Stimulated activated naive CD8-positive, alpha-beta T cell treated with anti-CD3 and anti-CD28 coated beads, Interleukin-15, Interleukin-2, amounts not matched to agents 100 ng/mL and 50 ng/mL, for 24 hours (primary cell): ENCODE data around the gene INSIG1.

Experiments
- H3K27ac Mint-ChIP-seq: one replicate; pipeline ENCODE4 v1.8.0; 2021; ENCODE audit warnings: mild to moderate bottlenecking, mixed read lengths
- H3K27me3 Mint-ChIP-seq: one replicate; pipeline ENCODE4 v1.8.0; 2021; ENCODE audit warnings: mixed read lengths
- H3K36me3 Mint-ChIP-seq: one replicate; pipeline ENCODE4 v1.8.0; 2021; ENCODE audit warnings: low read depth, mixed read lengths
- H3K4me1 Mint-ChIP-seq: one replicate; pipeline ENCODE4 v1.8.0; 2021; ENCODE audit warnings: low read depth, mixed read lengths
- H3K4me3 Mint-ChIP-seq: one replicate; pipeline ENCODE4 v1.8.0; 2021; ENCODE audit warnings: mild to moderate bottlenecking, mixed read lengths
- H3K9me3 Mint-ChIP-seq: one replicate; pipeline ENCODE4 v1.8.0; 2021; ENCODE audit warnings: mixed read lengths

Gene INSIG1

DNA sequence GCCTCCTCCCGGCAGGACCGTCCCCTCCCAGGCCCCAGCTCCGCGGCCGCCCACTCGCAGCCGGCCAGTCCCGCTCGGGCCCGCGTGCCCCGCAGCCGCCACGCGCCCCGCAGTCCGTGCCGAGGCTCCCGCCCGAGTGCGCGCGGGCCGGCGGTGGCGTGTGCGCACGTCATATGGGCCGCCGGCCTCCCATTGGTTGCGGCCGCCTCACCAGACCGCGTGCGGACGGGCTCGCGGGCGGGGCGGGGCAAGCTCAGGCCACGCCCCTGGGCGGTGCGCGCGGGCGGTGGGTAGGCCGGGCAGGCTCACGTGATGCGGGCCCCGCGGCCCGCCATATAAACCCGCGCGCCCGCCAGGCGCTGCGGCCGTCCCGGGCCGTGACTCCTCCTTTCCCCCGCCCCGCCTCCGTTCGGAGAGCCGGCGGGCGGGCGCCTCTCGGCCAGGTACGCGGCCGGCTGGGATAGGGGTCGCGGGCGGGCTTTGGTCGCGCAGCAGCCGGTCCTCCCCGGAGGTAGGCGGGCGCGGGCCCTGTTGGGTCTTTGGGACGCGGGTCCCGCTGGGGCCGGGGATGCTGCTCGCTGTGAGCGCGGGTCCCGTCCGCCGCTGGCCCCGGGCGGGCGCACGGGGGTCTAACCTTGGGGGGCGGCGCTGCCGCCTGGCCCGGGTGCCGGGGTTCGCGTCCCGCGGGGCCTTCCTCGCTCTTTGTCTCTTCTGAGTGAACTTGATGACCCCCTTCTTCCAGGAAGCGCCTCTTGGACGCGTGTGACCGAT, at the start of gene INSIG1:
INSIG1 (plus strand) TSS at position 362 of the 771 bp plus-strand sequence; CDS start at position 770, 408 bp downstream.
- Mint-ChIP-seq H3K36me3 (peaks cover 28% of the 10 kb centered on the region), H3K4me1 (peaks cover 45% of the 10 kb centered on the region)

DNA sequence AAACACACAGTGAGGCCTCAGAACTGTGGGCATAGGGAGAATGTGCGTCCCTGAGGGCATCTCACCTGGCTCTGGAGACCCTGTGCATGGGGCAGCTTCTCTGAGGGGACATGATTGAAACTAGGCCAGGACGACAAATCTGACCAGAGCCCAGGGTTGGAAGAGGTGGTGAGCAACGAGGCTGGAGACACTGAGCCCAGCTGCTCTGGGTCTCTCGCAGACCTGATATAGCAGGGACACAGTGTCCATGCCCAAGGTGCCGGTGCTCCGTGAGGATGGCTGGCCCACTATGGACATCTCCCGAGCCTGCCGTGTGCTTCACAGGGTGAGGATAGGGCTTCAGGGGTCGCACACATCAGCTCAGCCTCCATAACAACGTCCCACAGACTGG, 49.3 kb upstream of the INSIG1 start:
- Mint-ChIP-seq H3K4me1 (no peaks in the 10 kb centered on the region), H3K4me3 (no peak overlapping the region), H3K27ac (no peak overlapping the region), H3K27me3 (no peaks in the 10 kb centered on the region), H3K9me3 (no peaks in the 10 kb centered on the region), H3K36me3 (no peaks in the 10 kb centered on the region)

More for the DNA sequence above, at the start of gene INSIG1:
- H3K27ac Mint-ChIP-seq, result peak within 1 kb of the TSS; percentile 92
- peaks cover 7% of the 10 kb centered on the region for H3K9me3 Mint-ChIP-seq
- H3K27me3 Mint-ChIP-seq, result no peaks in the 10 kb centered on the region
- H3K4me3 Mint-ChIP-seq, result peak within 1 kb of the TSS; percentile 93

DNA sequence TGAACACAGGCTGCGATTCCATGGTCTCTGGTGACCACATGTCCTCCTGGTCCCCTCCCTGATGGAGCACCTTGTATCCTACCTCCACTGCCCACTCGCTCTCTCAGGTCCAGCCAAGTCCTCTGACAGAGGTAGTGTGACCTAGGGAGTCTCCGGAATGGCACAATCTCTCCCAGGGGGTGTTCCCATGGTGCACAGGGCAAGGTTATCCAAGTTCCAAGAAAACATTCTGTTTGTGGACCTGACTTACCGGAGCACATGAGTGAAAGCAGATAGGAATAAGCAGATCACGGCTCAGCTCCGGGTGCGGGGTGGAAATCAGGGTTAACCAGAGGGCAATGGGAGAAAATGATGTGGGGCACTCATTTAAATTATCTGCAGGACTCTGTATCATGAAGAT, 45.8 kb upstream of the INSIG1 start:
- no peaks in the 10 kb centered on the region for H3K36me3 Mint-ChIP-seq
- no peak overlapping the region for H3K27ac Mint-ChIP-seq
- H3K4me1 Mint-ChIP-seq, result no peaks in the 10 kb centered on the region
- no peak overlapping the region for H3K4me3 Mint-ChIP-seq
- peaks cover 9% of the 10 kb centered on the region for H3K27me3 Mint-ChIP-seq
- no peaks in the 10 kb centered on the region for H3K9me3 Mint-ChIP-seq

DNA sequence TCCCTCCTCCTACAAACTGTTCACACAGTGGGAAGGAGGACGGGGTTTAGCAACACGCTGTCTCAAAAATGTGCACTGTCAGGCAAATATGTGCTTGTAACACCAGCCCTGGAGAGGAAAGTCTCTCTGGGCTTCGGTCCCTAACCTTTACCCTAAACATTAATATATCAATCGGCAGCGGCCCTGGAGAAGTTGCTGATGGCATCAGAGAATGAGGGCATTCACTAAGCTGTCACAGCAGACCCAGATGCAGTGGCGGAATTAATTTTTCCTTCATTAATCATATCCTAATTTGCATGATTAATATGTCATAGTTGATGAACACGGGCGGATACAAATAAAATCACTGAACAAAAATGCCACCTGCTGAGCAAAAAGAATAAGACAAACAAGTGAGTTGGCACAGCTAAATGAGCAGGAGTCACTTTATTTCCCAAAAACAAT, 45.2 kb upstream of the INSIG1 start:
- no peaks in the 10 kb centered on the region for H3K36me3 Mint-ChIP-seq
- no peaks in the 10 kb centered on the region for H3K9me3 Mint-ChIP-seq
- H3K4me1 Mint-ChIP-seq, result no peaks in the 10 kb centered on the region
- H3K27me3 Mint-ChIP-seq, result peaks cover 9% of the 10 kb centered on the region
- H3K4me3 Mint-ChIP-seq, result no peak overlapping the region
- no peak overlapping the region for H3K27ac Mint-ChIP-seq

DNA sequence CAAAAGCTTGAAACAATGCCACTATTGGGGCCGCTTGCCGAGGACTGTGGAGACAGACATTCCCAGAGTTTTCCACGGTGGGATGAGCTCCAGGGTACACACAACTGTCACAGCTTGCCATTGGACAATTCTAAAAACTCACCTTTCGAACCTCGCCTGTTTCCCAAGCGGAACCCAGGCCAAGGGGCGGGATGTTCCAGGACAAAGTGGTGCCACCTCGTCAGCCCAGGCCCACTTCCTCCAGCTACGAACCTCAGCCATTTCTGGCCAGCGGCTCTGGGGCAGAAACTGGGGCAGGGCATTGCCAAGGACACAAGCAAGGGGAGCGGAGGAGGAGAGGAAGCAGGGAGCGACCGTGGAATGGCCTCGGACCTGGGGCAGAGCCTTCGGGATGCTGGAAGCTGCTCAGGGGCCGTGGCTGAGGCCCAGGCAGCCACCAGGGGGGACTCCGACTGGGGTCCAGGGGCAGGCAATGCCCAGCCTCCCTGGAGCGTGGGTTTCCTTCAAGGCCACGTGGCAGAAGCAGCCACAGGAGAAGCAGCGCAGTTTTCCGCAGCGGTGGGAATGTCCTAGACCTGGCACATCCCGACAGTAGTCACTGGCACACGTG, 44.7 kb upstream of the INSIG1 start:
- Mint-ChIP-seq H3K27me3 (peaks cover 9% of the 10 kb centered on the region), H3K27ac (no peak overlapping the region), H3K9me3 (no peaks in the 10 kb centered on the region), H3K36me3 (no peaks in the 10 kb centered on the region), H3K4me3 (no peak overlapping the region), H3K4me1 (no peaks in the 10 kb centered on the region)

DNA sequence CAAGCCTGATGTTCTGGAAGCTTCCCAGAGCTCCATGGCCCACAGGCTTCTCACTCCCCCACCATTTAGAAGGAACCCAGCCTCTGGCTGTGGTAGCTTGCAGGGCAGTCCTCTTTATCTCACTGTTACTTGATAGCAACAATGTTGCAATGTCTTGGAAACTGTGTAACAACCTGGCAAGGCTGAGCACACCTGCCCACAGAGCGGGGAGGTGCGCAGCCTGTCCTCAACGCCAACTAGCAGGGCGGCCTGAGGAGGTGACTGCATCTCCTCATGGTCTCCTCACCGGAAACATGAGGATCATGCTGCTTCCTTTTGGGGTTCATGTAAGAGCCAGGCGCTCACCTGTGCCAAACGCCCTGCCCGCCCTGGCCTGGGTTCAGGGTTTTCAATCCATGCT, 43.7 kb upstream of the INSIG1 start:
- Mint-ChIP-seq H3K27ac (no peak overlapping the region), H3K4me3 (no peak overlapping the region), H3K9me3 (no peaks in the 10 kb centered on the region), H3K27me3 (peaks cover 9% of the 10 kb centered on the region), H3K4me1 (no peaks in the 10 kb centered on the region), H3K36me3 (no peaks in the 10 kb centered on the region)

DNA sequence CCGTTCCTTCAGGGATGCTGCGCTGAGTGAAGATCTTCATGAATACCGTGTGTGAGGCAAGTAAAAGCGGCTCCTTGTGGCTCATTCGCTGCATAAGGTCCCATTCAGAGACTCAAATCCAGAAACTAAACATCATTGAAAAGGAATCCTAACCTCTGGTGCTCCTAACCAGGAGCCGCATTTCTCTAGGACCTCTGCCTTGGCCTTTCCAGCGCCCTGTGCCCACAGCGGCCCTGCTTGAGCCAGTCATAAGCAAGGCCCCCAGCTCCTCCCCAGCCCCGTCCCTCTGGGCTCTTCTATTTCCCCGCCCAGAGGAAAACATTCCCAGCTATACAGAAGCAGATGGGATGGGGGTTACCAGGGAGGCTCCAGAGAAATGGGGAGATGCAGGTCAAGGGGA, 42.6 kb upstream of the INSIG1 start:
- no peaks in the 10 kb centered on the region for H3K9me3 Mint-ChIP-seq
- H3K4me1 Mint-ChIP-seq, result no peaks in the 10 kb centered on the region

DNA sequence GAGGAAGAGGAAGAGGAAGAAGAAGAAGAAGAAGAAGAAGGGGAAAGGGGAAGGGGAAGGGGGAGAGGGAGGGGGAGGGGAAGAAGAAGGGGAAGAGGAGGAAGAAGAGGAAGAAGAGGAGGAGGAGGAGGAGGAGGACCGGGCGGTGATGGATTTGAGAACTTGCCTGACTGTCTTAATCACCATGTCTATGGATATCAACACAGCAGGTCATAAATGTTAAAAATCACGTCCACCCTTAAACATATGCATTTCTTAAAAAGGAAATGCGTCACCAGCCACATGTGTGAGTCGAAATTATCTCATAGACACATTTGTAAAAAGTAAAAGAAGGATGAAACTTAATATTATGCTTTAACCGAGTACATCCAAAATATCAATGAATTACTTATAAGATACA, 42.1 kb upstream of the INSIG1 start:
- Mint-ChIP-seq H3K9me3 (no peaks in the 10 kb centered on the region), H3K4me1 (no peaks in the 10 kb centered on the region), H3K4me3 (peak overlapping the region; percentile 21), H3K27me3 (peaks cover 9% of the 10 kb centered on the region), H3K27ac (no peak overlapping the region), H3K36me3 (no peaks in the 10 kb centered on the region)

More for the DNA sequence above, 42.6 kb upstream of the INSIG1 start:
- Mint-ChIP-seq H3K27me3 (peaks cover 9% of the 10 kb centered on the region), H3K4me3 (no peak overlapping the region), H3K27ac (no peak overlapping the region), H3K36me3 (no peaks in the 10 kb centered on the region)

DNA sequence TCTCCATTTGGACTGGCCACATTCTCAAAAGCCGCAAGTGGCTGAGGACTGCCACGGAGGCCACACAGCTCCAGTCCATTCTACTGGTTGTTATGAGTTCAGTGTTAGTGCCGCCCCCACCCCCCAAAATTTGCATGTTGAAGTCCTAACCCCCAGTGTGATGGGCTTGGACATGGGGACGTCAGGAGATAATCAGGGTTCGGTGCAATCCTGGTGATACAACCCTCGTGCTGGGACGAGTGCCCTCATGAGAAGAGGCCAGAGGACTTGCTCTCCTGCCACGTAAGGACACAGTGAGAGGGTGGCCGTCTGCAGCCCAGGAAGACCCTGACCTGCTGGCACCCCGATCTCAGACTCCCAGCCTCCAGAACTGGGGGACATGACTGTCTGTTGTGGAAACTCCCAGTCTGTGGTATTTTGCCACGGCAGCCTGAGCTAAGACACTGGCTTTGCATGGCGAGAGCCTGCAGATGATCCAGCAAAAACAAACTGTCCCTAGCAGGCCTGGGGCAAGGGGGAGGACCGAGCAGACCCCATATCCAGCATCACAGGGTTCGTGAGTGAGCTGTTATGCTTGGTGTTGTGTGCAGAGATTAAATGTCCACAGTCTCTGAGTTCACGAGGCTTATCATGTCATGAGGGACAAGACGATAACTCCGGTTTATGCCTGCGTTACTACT, 41.5 kb upstream of the INSIG1 start:
- no peaks in the 10 kb centered on the region for H3K9me3 Mint-ChIP-seq
- H3K27ac Mint-ChIP-seq, result no peak overlapping the region
- no peak overlapping the region for H3K4me3 Mint-ChIP-seq
- peaks cover 9% of the 10 kb centered on the region for H3K27me3 Mint-ChIP-seq
- H3K36me3 Mint-ChIP-seq, result no peaks in the 10 kb centered on the region
- H3K4me1 Mint-ChIP-seq, result no peaks in the 10 kb centered on the region

DNA sequence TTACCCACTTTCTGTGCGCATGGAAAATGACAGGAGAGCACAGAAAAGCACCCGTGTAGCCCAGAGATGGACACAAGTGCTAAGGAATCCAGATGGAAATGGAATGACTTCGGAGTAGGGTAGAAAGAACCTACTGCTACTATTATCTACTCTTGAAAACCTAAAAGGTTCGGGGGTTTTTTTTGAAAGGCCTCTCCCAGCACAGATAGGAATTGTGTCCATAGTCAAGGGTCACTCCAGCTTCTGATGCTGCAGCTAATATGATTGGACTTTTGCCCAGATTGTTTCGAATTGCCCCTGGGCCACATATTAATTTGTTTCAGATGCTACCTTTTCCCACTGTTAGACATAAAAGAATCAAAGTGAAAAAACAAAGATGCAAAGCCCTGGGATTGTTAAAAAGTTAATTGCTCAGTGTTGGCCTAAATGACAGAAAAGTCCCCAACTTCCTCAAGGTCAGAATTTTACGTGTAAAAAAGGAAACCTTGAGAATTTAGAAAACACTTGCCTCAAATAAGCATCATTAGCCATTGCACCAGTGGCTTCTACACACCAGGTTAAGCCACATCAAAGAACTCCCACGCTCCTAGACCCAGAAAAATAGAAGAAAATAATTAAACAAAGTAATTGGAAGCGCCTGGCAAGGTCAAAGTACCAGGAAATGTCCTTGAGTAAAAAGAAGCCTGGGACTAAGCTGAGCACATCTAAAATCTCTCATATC, 40.8 kb upstream of the INSIG1 start:
- Mint-ChIP-seq H3K27ac (no peak overlapping the region), H3K27me3 (peaks cover 9% of the 10 kb centered on the region), H3K4me1 (no peaks in the 10 kb centered on the region), H3K4me3 (no peak overlapping the region), H3K36me3 (no peaks in the 10 kb centered on the region), H3K9me3 (no peaks in the 10 kb centered on the region)

DNA sequence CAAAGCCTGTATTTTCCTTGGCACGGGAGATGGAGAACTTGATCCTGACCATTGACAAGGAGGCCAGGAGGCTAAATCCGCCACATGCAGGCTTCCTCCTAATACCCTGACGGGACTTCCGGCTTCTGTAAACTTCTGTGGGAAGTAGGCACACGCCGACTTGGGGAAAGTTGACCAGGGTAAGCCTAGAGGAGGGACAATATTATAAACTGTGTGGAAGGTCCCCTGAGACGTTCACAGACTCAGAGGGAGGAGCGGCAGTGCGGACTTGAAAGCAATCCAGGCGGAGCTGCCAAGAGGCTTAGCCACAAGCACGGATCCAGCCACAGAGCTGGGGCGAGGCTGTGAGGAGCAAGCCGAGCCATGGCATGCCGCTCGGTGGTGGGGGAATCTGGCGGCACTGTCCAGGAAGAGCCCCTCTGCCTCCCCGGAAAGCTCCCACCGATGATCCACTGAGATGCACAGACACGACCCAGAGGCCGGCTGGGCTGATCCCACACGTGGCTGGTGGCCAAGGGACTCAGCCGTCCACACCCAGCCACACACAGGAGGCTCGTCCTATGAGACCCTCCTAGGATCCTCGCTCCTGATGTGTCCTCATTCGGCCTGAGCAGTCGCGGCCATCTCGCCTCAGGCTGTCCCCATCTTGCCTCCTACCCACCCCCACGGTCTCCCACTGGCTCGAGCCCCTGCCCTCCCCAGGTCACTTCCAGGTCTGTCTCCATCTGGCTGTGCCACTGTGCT, 40.0 kb upstream of the INSIG1 start:
- H3K4me3 Mint-ChIP-seq, result no peak overlapping the region
- H3K4me1 Mint-ChIP-seq, result no peaks in the 10 kb centered on the region
- H3K27ac Mint-ChIP-seq, result no peak overlapping the region
- peaks cover 9% of the 10 kb centered on the region for H3K27me3 Mint-ChIP-seq
- H3K36me3 Mint-ChIP-seq, result no peaks in the 10 kb centered on the region
- no peaks in the 10 kb centered on the region for H3K9me3 Mint-ChIP-seq

DNA sequence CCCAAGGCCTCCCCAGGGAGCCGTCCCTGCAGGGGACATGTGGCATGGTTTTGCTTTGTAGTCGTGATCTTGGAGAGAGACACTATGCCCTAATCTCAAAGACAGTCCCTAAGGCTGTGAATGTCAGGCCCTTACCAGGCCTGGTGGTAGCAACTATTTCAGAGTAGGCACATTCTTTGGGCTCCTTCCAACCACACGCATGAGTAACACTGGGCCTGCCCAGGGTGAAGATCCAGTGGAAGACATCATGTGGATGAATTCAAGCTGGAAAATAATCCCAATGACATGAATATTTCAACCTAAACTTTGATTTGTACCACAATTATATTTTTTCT, 39.5 kb upstream of the INSIG1 start:
- no peaks in the 10 kb centered on the region for H3K9me3 Mint-ChIP-seq
- no peak overlapping the region for H3K4me3 Mint-ChIP-seq
- H3K27me3 Mint-ChIP-seq, result peaks cover 9% of the 10 kb centered on the region
- no peak overlapping the region for H3K27ac Mint-ChIP-seq
- no peaks in the 10 kb centered on the region for H3K4me1 Mint-ChIP-seq
- H3K36me3 Mint-ChIP-seq, result no peaks in the 10 kb centered on the region

DNA sequence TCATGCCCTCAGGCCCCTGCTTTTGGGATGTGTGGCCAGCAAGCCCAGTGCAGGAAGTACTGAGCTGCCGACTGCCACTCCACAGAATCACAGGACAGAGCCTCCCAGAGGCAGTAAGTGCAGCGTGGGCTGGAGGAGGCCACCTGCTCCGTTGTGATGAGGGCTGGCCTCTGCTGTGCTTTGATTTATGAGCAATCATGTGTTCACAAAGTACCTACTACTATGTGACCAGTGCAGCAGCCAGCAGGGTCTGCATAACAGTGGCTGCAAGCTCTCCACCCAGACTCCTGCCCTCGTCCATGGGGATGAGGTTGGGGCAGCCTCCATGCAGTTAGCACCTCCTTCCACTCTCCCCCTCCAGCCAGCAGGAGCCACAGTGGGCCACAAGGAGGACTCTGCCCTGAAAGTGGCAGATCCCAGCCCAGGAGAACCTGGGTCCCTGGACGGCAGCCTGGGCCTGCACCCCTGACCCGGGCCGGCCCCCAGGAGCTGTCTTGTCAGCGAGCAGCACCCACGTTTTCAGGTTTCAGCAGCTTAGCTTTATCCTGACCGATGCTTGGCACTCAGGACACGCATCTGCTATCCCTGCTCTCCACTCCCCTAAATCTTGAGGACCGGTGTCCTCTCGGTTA, 37.7 kb upstream of the INSIG1 start:
- Mint-ChIP-seq H3K27ac (no peak overlapping the region), H3K4me3 (no peak overlapping the region), H3K9me3 (no peaks in the 10 kb centered on the region), H3K27me3 (peaks cover 1% of the 10 kb centered on the region), H3K4me1 (no peaks in the 10 kb centered on the region), H3K36me3 (no peaks in the 10 kb centered on the region)

DNA sequence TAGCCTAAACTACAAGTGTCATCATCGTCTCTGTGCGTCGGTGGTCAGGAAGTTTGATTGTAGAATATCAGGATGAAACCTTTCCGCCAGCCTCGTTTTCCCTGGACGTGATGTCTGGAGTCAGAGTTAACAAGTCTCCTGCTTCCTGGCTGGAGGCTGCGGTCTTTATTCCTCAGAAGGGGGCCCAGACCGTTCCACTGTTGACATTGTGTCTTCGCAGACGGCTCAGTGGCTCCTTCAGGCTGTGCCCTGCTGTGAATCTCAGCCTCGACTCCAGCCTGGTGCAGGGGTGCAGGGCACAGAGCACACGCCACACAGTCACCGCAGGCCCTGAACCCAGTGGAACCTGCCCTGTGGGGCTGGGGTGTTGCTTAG, 37.2 kb upstream of the INSIG1 start:
- no peaks in the 10 kb centered on the region for H3K36me3 Mint-ChIP-seq
- no peaks in the 10 kb centered on the region for H3K27me3 Mint-ChIP-seq
- H3K4me3 Mint-ChIP-seq, result no peak overlapping the region
- H3K9me3 Mint-ChIP-seq, result no peaks in the 10 kb centered on the region
- no peak overlapping the region for H3K27ac Mint-ChIP-seq
- no peaks in the 10 kb centered on the region for H3K4me1 Mint-ChIP-seq
